ELR (cell line): Measurements from ENCODE around the gene CACNB2.
A peak's percentile ranks its signal among the peaks of the same experiment; 100 is the strongest.
"Not testable (repeated sequence)": the region's sequence is repeated elsewhere in the genome, so short reads cannot be mapped to it uniquely, and the experiment has no call there.

ENCODE experiments used
- DNase-seq: peaks from one replicate; pipeline ENCODE4 v3.0.0-alpha.2; 2015; ENCODE audit warnings: low read depth

The CACNB2 gene

DNA sequence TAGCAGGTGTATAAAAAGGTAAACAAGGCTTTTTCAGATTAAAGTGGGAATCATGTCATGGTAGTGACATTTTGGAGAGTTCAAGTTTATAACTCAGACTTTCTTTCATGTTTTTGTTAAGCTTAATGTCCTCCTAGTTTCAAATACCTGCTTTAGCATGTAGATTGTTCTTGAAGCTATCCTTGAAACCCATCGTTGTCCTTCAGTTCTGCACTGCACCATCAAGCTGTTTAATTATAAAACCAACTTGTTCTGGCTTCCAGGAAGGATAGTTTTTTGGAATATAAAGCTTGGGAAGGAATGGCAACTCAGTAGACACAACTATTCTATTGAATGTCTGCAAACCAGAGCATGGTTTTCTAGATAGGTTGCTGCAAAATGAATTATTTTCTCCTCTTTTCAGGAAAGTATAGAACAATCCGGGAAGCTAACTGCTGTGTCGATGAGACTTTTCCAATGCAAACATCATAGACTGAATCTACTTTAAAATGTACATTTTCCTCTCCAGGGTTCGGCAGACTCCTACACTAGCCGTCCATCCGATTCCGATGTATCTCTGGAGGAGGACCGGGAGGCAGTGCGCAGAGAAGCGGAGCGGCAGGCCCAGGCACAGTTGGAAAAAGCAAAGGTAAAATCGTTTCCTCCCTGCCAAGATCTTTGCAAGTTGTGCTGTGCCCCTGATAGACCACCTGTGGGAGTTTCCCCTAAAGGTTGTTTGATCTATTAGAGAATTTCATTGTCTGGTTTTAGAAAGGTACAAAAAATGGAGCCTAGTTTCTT lies 261.4 kb downstream of the CACNB2 start:
- DNase-seq: no peak

DNA sequence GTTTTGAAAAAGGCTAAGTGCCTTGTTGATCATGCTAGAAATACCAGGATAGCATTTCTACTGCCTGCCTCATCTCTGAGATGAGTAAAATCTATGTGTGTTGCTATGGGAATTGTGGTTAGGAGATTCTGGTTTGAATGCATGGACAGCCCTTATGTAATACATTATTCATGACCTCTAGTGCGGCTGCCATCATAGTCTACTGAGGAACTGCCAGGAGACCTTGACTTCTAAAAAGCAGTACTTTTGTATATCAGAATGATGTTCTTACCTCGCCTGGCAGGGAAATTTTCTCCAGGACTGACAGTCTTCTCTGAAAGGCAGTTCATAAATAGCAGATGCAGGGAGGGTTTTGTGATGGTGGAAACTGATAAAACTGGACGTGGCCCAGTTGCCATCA lies 262.6 kb downstream of the CACNB2 start:
- DNase-seq: peak; percentile 3

DNA sequence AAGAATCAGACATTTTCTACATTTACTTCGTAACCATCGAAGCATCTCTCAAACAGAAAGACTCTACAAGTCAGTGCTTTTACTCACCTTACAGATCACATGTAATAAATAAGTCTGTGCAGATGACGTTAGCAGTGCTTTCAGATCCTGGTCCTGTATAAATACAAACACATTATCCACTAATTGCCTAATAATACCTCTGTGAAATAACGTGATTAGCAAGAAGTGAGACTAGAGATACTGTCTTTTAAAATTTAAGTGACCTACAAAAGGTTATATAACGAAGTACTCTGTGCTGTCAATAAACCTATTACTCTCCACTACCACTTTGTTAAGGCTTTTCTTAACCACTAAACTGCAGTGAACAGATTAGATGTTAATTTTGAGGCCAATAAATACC lies 264.3 kb downstream of the CACNB2 start:
- no peak for DNase-seq

DNA sequence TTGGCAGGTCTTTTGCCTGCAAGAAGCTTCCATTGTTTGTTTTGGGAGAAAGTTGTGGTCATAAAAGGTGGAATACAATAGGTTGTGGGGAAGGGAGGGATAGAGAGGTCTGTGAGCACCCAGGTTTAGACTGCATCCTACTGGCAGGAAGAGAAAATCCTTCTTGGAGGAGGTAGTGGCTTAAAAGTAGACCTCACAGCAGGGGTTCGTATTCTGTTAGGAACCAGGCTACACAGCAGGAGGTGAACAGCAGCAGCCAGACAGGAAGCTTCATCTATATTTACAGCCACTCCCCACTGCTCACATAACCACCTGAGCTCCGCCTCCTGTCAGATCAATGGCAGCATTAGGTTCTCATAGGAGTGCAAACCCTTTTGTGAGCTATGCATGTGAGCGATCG lies 265.9 kb downstream of the CACNB2 start:
- no peak for DNase-seq

DNA sequence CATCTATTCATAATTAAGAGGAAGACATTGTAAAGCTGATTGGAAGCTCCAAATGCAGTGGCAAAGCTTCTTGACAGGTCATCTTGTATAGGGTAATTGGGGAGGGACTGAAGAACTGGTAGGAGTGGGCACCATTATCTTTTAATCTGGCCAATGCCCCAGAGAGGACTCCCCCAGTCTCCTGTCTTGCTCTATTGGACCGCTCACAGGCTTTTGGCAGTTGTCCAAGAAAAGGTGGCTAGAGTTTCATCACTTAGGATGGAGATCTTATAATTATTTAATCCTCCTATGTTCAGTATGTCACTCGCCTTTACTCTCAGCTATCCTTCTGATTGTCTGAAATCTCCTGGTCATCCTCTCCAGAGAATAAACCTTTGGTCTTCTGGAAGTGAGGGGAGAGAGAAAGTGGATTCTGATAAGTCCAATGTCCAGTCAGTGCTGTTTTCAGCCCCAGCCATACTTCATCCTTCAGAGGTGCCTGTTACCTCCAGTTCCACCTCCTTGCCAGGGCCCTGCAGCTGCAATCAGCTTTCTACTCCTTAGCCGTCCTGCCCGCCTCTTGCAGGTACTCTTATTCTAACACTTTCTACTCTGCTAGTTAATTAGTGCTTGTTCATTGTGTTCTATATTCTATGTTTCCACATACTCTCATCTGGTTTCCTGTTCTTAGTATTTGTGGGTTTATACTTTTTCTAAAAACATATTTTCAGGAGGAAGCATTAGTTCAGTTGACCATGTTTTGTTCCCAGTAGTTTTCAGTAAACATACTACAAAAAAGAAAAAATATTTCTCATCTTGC lies 269.6 kb downstream of the CACNB2 start:
- no peak for DNase-seq

DNA sequence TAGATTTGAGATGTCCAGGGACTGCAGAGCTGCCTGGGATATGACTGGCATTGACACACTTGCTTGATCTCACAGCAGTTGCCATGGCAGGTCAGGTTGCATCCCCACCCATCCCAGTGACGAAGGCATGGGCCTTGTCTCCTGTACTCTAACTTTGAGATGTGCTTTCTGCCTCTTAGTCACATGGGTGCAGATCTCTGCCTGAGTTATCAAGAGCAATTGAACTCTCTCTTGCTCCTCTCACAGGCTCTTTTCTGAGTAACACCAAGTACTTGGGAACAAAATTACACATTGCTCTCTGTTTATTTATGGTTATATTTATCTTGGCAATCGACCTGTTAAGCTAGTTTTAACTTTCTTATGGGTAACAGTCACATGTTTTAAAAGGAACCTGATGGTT lies 273.8 kb downstream of the CACNB2 start:
- DNase-seq: no peak

DNA sequence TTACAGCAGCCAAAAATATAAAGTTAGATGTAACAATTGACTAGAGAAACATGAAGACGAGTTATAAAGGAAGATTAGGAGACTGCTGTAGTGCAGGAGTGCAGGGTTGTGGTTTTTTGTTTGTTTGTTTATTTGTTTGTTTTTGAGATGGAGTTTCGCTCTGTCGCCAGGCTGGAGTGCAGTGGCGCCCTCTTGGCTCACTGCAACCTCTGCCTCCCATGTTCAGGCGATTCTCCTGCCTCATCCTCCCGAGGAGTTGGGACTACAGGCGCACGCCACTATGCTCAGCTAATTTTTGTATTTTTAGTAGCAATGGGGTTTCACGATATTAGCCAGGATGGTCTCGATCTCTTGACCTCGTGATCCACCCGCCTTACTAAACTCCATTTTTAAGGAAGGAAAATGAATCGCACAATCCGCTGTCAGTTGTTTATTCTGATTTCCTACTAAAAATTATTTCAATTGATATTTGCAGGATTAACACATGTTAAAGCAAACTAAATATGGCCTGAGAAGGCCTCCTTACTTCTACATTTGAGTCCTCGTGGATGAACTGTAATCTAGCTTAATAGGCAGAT lies 277.8 kb downstream of the CACNB2 start:
- DNase-seq: no peak

DNA sequence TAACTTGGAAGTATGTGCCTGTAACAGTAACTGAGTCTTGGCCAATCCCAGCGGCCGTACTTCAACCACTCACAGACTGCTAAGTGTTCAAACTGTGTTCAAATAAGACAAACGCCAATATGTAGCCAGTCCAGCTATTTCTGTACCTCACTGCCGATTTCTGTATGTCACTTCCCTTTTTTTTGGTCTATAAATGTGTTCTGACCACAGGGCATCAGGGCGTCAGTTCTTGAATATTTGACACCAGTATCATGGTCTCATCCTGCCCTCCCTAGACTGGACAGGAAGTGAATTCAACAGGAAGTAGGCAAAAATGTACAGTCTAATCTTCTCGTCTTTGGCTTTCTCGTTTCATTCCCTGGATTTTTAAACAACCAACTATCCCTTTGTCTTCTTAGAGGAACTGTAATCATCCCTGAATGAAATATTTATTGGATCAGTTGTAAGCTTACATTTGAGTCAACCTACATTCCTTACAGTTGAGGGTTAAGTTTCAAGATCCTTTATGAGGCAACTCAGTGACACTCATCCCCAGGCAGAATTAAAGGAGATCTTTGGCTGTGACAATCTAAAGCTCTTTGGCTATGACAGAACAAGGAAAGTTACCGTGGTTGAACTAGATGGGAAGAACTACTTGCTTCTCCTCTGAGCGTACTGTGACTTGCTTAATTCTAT lies 278.5 kb downstream of the CACNB2 start:
- DNase-seq: peak; percentile 4

DNA sequence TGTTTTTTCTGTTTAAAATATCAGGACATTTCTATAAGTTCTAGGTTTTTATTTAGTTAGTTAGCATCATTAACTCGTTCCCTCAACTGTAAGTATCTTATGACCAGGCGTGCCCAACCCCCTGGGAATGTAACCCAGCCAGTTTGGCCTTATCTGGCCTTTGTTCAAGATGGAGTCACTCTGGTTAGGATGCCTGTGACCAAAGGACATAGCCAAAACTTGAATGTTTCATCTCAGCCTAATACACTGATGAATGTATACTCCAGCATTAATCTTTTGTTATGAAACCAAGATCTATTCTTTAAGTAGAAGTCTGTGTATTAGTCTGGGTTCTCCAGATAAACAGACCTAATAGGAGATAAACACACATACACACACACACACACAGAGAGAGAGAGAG lies 279.7 kb downstream of the CACNB2 start:
- DNase-seq: no peak

DNA sequence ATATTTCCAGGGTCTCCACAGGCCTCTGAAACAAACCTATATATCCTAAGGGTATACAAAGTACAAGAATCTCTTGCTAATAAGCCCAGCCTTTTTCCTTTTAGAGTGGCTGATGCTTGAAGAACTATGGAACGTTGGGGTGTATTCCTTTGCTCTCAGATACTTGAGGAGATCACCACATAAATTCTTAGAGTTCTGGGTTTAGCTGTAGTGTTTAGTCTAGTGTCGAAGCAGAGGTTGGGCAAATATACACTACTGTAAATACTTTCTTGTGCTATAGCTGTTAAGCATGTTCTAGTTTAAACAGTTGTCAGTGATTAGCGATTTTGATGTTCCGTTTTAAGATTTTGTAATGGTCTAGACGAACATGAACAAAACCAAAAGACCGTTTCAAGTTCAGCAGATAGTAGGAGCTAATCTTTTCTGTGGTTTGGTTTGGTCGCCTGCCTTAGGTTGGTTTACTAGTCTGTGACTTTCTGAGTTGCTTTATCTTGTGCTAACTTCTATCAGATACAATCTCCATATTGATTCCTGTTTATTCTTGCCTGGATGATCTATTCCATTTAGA lies 281.6 kb downstream of the CACNB2 start:
- no peak for DNase-seq

DNA sequence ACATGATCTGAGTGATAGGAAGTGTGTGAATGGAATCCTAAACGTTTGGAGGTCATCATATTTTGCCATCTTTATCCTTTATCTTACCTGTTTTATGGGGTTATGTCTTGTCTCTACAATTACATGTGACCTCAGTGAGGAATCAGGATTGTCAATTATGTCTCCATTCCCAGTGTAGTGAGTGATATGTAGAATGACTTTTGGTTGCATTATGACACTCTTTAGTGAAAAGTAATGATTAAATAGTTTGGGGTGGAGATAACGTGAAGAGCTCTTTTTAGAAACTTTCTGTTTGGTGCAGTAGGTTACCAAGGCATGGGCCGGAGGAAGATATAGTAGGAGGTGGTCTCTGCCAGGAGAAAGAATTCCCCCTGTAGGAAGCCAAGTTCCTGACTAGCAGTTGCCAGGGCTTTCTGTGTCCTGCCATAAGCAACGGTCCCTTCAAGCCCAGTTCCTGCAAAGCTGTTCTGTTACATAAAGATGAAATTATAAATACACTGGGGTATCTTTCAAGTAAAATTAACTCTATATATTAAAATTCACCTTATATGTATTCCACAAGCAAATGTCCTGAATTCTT lies 282.9 kb downstream of the CACNB2 start:
- no peak for DNase-seq

DNA sequence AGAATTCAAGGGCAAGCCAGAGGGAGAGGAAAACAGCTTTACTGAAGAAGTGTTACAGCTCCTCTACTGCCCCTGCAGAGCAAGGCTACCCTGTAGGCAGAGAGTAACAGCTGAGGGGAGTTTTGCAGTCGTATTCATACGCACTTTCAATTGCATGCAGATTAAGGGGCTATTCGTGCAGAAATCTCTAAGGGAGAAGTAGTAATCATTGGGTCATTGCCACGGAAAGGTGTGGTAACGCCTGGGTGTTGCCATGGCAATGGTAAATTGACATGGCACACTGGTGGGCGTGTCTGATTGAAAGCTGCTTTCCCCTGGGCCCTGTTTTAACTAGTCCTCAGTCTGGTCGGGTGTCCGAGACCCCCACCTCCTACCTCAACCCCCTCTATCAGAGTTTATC lies 284.0 kb downstream of the CACNB2 start:
- no peak for DNase-seq

DNA sequence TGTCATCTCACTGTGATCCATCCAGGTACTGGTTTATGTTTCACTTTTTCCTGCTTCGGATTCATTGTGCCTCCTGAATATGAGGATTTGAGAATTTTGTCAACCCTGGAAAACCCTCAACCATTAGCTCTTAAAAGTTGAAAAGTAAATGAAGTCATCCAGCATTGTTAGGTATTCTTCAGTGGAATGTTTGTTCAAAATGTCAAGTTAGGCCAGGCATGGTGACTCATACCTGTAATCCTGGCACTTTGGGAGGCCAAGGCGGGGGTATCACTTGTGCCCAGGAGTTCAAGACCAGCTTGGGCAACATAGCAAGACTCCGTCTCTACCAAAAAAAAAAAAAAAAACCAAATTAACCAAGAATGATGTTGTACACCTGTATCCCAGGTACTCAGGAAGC lies 289.1 kb downstream of the CACNB2 start:
- no peak for DNase-seq

DNA sequence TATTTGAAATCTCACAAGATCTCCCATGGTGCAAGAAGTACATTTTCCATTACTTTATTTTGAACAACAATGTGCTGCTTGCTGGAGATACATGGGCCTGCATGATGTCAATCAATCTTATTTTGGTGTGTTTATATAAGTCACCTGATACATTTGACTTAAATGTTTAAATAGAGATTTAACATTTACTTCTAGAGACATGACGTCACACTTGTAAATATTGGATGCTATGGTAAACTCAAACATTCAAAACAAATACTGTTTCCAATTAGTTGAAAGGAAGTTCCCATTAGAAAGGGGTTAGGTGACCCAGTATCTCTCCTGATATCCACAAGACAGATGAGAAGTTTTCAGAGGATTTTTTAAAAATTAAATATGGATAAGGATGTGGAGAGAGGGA lies 296.7 kb downstream of the CACNB2 start:
- DNase-seq: no peak

DNA sequence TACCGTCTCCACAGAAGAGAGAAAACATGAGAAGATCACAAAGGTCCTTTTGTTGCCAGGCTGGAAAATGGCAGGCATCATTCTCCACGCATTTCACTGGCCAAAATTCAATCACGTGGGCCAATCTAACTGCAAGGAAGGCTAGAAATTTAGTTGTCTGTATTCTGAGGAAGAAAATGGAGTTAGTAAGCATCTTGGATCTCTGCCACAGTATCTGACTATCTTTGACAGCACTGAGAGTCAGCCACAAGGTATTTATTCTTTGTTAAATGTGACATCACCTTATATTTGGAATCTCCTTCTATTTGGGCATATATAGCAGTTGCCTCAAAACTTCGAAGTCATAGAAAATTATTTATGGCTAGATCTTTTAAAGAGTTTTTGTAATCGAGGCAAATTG lies 297.3 kb downstream of the CACNB2 start:
- DNase-seq: peak; percentile 1

DNA sequence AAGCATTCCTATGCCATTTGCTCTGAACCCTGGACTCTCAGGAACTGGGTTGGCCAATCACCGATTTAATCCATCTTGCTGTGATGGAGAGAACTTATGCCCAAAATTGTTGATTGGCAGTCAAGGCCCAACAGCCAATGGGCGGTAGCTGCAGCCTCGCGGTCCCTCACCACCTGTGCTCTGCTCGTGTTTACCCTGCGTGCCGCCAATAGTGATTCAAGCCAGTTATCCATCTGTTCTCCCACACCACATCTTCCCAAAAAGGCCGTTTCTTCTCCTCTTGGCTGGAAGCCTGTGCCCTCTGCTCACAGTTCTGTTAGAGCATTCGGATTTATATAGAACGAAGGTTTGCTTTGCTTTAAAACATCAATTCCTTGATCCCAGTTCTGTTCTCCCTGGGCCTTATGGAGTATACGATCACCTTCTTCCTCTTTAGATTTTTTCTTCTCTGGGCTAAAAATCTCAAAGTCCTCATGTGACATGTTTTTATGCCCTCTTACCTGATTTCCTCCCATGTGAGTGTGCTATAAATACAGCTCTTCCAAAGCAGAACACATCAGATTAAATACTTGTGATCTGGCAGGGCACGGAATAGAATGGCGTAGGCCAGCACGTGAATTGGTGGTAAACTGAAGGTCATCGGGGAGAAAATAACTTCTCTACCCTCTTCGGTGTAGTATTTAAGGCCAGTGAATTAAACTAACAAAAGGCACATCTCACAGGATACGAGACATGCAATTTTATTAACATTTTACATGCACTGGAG lies 298.3 kb downstream of the CACNB2 start:
- DNase-seq: no peak

DNA sequence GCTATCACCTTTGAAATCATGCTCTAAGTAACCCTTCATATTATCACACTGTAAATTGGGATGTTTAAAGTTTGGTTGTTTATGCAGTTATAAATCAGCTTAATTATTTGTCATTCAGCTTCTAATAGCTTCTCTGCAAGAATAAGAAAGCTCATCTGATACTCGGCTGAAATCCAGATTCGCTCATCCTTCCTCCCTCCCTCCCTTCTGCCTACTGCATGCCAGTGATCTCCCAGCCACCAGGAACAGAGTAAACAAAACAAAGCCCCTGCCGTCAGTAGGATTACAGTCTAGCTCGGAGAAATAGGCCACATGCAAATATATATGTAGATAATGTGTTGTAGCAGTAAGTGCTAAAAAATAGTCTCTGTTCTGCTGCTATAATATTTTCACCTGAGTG lies 299.4 kb downstream of the CACNB2 start:
- DNase-seq: no peak

DNA sequence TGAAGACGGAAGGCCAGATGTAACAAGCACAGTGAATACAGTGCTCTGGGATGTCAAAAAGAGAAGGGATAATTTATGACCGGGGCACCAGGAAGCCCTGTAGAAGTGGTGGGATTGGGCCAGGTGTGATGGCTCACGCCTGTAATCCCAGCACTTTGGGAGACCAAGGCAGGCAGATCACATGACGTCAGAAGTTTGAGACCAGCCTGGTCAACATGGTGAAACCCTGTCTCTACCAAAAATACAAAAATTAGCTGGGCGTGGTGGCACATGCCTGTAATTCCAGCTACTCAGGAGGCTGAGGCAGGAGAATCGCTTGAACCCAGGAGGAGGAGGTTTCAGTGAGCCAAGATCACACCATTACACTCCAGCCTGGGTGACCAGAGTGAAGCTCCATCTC lies 305.4 kb downstream of the CACNB2 start:
- not testable (repeated sequence) for DNase-seq

DNA sequence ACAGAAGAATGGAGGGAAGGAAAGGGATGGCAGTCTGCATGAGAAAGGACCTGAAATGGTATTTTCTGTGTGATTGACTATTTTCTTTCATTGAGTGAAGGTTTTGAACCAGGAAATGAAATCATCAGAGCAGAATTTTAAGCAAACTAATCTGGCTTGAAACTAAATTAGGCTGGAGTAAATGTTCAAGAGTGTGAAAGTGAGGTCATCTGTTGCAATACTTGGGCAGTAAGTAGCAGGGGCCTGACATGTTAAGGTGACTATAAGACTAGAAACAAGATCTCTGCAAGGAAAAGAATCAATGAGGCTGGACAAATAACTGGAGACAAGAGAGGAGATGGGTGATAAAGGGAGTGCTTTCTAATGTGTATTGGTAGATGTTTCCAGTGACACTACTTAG lies 306.0 kb downstream of the CACNB2 start:
- DNase-seq: no peak

DNA sequence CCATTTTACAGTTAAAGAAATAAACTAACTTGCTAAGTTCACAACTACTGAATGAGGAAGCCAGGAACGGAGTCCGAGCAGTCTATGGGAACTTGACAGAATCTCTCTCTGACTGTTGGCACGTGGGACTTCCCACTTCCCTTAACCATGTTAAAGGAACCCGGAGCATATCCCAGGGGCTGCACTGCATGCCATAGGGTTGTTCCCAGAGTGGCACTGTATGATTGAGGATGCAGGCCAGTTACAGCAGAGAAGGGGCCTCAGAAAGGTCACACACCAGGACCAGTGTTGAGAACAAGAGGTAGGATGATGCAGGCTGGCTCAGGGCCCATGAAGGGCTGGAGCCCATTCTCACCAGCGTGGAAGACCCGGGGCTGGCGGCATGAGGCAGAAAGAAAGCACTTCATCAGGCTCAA lies 309.4 kb downstream of the CACNB2 start:
- no peak for DNase-seq

DNA sequence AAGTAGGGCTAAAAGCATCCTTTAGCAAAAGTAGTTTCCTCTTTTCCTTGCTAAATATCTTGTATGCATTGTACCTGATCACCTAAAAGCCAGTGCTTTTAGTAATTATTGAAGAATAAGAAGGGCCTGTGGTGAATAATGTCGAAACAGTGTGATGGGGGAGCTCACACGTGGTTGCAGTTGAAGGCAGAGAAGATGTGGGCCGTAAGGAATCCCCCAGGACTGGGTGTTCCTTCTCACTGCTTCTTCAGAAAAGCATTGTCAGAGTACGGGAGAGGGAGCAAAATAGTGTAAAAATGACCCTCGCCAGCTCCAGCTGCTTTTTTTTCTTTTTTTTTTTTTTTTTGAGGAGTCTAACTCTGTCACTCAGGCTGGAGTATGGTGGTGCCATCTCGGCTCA lies 310.1 kb downstream of the CACNB2 start:
- DNase-seq: no peak
